ENCODE results near the gene ARHGAP35.

The ARHGAP35 gene

GRCh38 chr19:46861691-46862502, 1.1 kb downstream of the ARHGAP35 start:
- in situ Hi-C loops (cut with HindIII; ENCODE audit: low sequenced_read_pairs) = no loop called here
- H3K4me3 ChIP-seq (ENCODE audit: low read depth, low read length) = peak overlapping the region; percentile 74
- TF ChIP-seq CTCF (IDR thresholded peaks at IDR 0.05; ENCODE audit: low read depth, low read length) = no peak
- peak; percentile 23 for DNase-seq (ENCODE audit: low read depth, low spot score)

- in situ Hi-C loops (cut with HindIII; ENCODE audit: low sequenced_read_pairs) = no loop called here
- peak overlapping the region; percentile 74 for H3K4me3 ChIP-seq (ENCODE audit: low read depth, low read length)
- no peak for TF ChIP-seq CTCF (IDR thresholded peaks at IDR 0.05; ENCODE audit: low read depth, low read length)
Measured at GRCh38 chr19:46862503-46862834, 1.7 kb downstream of the ARHGAP35 start.

GRCh38 chr19:46862974-46863632, 2.3 kb downstream of the ARHGAP35 start:
- in situ Hi-C loops (cut with HindIII; ENCODE audit: low sequenced_read_pairs) = no loop called here
- no peak for DNase-seq (ENCODE audit: low read depth, low spot score)
- peak overlapping the region; percentile 74 for H3K4me3 ChIP-seq (ENCODE audit: low read depth, low read length)

More at GRCh38 chr19:46862503-46862834, 1.7 kb downstream of the ARHGAP35 start:
- DNase-seq (ENCODE audit: low read depth, low spot score) = peak; percentile 12

GRCh38 chr19:46863818-46864629, 3.2 kb downstream of the ARHGAP35 start:
- DNase-seq (ENCODE audit: low read depth, low spot score) = peak; percentile 59
- TF ChIP-seq CTCF (IDR thresholded peaks at IDR 0.05; ENCODE audit: low read depth, low read length) = no peak
- peak overlapping the region; percentile 74 for H3K4me3 ChIP-seq (ENCODE audit: low read depth, low read length)
- in situ Hi-C loops (cut with HindIII; ENCODE audit: low sequenced_read_pairs) = no loop called here

More at GRCh38 chr19:46862974-46863632, 2.3 kb downstream of the ARHGAP35 start:
- no peak for TF ChIP-seq CTCF (IDR thresholded peaks at IDR 0.05; ENCODE audit: low read depth, low read length)

GRCh38 chr19:46866407-46867136, 5.8 kb downstream of the ARHGAP35 start:
- TF ChIP-seq CTCF (IDR thresholded peaks at IDR 0.05; ENCODE audit: low read depth, low read length) = no peak
- in situ Hi-C loops (cut with HindIII; ENCODE audit: low sequenced_read_pairs) = no loop called here
- DNase-seq (ENCODE audit: low read depth, low spot score) = no peak
- H3K4me3 ChIP-seq (ENCODE audit: low read depth, low read length) = no peak overlapping the region

GRCh38 chr19:46867170-46867569, 6.4 kb downstream of the ARHGAP35 start:
- H3K4me3 ChIP-seq (ENCODE audit: low read depth, low read length) = no peak overlapping the region
- in situ Hi-C loops (cut with HindIII; ENCODE audit: low sequenced_read_pairs) = no loop called here
- no peak for TF ChIP-seq CTCF (IDR thresholded peaks at IDR 0.05; ENCODE audit: low read depth, low read length)
- DNase-seq (ENCODE audit: low read depth, low spot score) = no peak

All from astrocyte of the spinal cord (primary cell).